Stimulated activated CD8-positive, alpha-beta memory T cell treated with anti-CD3 and anti-CD28 coated beads, Interleukin-12 subunit alpha, Interleukin-12 subunit beta, amount 100 ng/mL, for 24 hours (primary cell): ENCODE measurements around the gene JUP.
"Not testable (repeated sequence)": the region's sequence is repeated elsewhere in the genome, so short reads cannot be mapped to it uniquely, and the experiment has no call there.

Source experiments
- DNase-seq: peaks from one replicate; pipeline ENCODE4 v3.0.0-alpha.2; 2020; ENCODE audit errors: extremely low read depth

JUP gene

DNA sequence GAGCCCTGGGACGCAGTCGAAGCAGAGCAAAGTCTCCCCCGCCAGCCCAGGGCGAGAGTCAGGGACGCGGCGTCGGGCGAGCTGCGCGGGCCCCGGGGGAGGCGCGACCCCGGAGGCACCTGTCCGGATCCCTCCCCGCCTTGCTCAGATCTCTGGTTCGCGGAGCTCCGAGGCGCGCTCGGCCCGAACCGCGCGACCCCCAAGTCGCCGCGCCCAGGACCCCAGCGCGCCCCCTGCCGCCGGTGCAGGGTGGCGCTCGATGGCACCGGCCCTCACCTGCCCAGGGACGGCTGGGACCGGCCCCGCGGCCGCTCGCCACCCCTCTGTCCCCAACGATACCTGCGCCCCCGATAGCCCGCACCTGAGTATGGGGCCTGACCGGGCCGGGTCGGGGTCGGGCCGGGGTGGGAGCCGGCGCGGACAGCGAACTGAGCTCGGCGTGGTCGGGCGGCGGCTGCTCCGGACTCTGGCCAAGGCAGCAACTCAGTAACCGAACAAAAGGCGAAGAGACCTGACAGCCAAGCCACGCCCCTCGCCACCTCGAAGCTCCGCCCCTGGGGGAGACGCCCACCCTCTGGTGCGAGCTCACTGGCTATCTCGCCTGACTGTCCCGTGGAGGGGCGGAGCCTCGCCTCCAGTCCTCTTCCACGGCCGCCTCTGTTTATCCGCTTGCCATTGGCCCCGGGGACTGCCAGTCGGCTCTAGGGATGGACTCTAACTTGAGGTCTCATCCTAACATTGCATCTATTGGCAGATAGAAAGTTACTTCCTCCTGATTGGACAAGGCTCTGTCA lies at the start of gene JUP:
TSS of gene JUP (minus strand) at position 485 of the 794 bp plus-strand sequence. CDS start 14,857 bp downstream, outside the sequence.
- DNase-seq: peak; percentile 63

DNA sequence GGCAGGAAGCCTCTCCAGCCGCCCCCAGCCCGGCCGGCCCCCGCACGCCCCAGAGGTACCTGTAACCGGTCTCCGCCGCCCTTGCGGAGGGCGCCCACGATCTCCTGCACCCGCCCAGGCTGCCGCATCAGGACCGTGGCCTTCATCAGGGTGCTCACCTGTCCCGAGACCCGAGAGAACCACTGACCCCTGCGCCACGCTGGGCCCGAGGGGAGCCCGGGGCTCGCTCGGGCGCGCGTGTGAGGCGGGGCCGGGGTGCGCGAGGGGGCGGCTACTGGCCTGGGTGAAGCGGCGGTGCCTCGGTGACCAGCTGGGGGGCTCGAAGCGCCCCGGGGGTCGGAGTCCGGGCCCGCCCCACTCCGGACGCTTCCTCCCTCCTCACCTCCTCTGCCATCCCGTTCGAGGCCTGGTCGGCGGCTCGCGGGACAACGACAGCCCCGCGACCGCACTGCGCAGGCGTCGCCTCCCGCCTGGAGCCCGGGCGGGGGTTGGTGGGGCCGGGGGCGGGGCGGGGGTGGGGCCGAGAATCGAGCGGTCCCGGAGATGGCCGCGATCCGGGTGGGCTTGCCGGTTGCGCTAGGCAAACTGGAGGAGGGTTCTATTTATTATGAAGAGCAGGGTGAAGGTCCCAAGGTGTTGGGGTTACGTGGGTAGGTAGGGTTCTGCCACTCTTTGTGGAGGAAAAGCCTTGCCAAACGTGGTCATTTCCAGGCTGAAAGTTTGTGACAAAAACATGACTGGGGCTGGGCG lies 49.5 kb upstream of the JUP start, which contains the start of gene NT5C3B:
TSS of gene NT5C3B (minus strand) at position 433 of the 750 bp plus-strand sequence. CDS start at position 394, 39 bp downstream.
- peak; percentile 21 for DNase-seq

DNA sequence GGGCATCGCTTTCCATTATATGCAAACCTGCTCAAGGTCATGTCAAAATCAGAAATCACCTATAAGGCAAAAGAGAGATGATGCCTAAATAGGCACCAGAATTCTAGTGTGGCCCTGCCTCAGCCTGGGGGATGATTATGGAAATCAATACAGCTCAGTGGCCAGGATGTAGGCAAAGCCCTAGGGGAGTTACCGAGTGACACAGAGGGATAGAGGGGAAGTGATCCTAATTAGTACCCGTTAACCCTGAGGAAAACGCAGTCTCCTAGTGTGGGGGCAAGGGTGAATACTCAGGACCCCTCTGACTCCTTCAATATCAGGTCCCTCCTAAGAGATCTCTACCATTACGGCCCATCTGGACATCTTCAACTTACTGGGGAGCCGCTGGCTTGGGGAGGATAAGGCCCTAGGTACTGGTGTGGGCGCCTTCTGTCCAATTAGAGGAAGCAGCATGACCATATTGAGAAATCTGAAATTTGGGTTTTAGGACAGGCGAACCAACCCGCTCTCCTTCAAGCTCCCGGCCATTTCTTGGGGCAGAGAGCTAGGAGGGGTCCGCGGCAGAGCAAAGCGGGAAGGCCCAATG lies 48.8 kb upstream of the JUP start:
- no peak for DNase-seq

DNA sequence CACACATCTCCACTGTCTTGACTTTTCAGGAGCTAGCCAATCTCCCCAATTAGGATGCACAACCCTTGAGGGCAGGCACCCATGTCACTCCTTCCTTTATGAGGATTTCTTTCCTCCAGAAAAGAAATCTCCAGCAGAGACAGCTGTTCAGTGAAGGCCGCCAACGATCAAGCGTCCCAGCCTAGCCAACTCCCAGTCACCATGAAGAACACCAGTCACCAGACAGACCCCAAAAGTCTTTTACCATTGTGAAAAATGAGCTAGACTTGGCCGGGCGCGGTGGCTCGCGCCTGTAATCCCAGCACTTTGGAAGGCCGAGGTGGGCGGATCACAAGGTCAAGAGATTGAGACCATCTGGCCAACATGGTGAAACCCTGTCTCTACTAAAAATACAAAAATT lies 43.5 kb upstream of the JUP start:
- DNase-seq: not testable (repeated sequence)

DNA sequence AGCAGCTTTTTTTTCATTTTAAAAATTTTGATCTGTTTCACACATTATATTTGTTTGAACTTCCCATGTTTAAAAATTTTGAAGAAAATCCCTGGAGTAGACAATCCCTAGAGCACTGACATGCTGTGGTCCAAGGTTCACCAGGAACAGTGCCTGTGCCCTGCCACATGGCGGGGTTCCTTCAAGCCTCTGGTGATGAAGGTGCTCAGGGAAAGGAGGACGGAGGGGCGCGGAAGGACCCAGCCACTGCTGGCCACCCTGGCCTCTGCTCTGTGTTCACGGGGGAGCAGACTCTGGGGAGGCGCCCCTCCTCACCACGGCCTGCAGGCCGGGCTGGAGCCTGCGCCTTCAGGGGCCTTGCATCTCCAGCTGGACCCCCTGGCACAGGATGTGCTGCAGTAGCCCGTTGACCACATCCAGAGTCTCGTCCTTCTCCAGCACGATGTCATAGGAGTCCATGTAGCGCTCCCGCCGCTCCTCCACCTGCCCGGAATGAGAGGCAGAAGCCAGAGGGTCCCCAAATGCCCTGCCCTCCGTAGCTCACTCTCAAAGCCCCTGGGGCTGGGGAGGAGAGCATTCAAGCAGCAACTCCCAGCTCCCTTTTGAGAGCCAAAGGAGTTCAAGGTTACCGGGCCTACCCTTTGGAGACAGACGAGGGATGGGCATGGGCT lies 38.8 kb upstream of the JUP start:
- DNase-seq: no peak

DNA sequence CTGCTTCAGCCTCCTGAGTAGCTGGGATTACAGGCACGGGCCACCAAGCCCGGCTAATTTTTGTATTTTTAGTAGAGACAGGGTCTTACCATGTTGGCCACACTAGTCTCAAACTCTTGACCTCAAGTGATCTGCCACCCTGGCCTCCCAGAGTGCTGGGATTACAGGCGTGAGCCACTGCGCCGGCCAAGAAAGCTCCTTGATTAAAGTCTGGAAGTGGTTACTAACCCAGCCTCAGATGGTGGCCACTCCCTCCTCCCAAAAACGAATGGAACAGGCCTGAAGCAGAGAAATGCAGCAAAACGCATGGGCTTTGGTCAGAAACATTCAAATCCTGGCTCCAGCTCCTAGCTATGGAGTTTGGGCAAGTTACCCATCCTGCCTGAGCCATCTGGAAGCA lies 37.6 kb upstream of the JUP start:
- no peak for DNase-seq

DNA sequence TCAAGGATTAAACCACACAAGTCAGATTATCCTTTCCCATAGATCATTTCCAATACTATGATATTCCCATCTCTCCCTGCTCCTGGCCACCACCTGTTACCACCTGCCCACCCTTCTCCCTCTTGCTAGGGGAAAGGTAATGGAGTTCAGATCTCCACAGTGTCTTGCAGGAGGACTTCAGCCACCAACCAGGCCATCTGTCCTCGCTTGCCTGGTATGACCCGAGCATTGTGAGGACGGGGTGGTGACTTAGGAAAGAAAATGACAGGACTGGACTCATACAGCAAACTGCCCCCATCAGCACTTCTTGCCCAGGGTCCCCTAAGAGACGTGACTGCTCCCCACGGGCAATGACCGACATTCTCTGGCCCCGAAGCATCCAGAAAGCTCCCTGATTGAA lies 37.1 kb upstream of the JUP start:
- no peak for DNase-seq

DNA sequence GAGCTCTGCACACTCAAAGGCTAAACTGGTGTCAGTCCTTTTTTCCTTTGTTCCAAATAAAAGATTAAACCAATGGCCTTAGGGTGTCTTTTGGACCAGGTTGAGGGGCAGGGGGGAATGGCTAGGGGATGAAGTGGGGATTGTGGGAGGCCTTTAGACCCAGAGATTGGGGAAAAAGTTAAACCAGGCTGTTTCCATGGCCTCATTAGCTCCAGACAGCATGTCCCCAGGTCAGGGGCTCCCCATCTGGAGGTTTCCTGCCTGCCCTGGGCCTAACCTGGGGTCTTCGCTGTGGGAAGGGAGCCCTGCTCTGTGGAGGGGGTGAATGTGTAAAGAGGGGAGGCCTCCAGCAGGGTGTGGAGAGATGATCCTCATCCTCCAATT lies 36.6 kb upstream of the JUP start:
- DNase-seq: no peak

DNA sequence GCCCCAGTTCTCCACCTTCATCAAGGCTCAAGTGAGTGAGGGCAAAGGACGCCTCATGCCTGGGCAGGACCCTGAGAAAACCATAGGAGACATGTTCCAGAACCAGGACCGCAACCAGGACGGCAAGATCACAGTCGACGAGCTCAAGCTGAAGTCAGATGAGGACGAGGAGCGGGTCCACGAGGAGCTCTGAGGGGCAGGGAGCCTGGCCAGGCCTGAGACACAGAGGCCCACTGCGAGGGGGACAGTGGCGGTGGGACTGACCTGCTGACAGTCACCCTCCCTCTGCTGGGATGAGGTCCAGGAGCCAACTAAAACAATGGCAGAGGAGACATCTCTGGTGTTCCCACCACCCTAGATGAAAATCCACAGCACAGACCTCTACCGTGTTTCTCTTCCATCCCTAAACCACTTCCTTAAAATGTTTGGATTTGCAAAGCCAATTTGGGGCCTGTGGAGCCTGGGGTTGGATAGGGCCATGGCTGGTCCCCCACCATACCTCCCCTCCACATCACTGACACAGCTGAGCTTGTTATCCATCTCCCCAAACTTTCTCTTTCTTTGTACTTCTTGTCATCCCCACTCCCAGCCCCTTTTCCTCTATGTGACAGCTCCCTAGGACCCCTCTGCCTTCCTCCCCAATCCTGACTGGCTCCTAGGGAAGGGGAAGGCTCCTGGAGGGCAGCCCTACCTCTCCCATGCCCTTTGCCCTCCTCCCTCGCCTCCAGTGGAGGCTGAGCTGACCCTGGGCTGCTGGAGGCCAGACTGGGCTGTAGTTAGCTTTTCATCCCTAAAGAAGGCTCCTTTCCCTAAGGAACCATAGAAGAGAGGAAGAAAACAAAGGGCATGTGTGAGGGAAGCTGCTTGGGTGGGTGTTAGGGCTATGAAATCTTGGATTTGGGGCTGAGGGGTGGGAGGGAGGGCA lies 36.0 kb upstream of the JUP start:
- DNase-seq: no peak

DNA sequence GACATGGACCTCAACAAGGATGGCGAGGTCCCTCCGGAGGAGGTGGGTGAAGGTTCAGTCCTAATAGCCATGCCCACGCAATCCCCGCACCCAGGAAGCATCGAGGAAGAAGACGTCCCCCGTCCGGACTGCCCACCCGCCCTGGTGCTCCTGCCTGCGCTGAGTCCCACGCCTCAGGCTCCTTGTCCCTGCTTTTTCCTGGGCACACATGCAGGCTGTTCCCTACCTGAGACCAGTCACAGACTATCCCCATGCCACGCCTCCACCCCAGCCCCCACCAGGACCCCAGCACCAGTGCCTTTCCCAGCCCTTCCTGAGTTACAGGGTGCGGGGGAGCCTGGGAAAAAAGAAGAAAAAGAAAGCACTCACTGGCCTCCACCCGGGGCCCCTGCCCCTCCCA lies 35.3 kb upstream of the JUP start:
- no peak for DNase-seq

DNA sequence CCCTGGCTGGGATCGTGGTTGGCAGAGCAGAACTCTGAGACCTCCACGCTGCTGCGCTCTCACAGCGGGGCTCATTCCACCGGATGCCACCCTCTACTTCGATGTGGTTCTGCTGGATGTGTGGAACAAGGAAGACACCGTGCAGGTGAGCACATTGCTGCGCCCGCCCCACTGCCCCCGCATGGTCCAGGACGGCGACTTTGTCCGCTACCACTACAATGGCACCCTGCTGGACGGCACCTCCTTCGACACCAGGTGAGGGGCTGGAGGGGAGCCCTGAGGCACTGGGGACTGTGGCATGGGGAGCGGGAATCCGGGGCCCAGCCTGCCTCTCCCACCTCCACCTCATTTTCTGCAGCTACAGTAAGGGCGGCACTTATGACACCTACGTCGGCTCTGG lies 31.5 kb upstream of the JUP start:
- DNase-seq: no peak

DNA sequence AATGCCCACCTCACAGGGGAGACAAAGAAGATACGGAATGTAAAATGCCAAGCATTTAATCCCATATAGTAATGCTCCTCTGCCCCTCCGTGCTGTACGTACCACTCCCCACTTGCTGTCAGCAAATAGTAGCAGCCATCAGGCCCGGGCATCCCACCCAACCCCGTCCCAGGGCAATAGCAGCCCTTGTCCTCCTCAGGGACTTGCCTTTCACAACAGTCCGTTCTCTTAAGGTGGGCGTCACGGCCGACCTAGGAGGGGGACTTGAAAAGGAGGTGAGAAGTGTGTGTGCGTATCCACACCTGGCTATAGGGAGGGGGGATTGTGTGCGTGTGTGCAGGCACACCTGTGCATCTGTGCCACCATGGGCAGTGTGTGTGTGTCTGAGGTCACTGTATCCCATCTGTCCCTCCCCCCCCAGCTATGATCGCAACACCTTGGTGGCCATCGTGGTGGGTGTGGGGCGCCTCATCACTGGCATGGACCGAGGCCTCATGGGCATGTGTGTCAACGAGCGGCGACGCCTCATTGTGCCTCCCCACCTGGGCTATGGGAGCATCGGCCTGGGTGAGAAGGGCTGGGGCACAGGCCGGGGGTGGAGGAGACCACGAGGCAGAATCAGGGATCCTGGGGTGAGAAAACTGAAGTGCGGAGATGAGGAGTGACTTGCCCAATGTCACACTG lies 30.3 kb upstream of the JUP start:
- no peak for DNase-seq

DNA sequence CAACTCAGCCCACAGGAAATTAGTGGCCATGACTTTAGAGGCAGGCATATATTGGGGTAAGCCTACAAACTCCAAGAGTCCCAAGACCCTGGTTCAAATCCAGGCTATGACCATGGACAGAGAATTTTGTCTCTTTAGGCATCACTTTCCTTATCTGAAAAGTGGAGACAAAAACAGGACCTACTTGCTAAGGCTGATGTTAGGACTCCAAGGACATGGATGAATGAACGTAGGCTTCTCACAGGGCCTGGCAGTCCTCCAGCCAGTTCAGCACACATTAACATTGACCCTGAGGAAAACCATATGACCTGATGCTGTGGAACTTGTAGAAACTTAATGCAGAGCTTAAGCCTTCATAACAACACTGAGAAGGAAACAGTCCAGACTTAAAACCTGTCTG lies 27.7 kb upstream of the JUP start:
- DNase-seq: no peak

DNA sequence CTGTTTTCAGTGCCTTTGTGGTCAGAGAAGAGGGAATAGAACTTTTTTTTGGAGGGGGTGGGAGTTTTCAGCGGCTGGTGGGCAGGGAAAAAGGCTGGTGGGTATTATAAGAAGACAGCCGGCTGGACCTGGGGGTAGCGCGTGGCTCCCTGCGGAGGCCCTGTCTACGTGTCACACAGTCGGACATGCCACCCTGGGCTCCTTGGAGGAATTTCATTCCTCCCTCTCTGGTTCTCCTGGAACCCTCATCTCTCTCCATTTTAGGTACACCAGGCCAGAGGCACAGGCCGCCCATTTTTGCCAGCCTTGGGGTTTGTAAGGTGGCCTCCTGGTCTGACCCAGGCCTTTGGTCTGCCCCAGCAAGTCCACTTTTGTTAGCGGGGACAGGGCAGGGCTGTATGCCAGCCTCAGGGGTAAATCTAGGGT lies 27.2 kb upstream of the JUP start:
- no peak for DNase-seq

DNA sequence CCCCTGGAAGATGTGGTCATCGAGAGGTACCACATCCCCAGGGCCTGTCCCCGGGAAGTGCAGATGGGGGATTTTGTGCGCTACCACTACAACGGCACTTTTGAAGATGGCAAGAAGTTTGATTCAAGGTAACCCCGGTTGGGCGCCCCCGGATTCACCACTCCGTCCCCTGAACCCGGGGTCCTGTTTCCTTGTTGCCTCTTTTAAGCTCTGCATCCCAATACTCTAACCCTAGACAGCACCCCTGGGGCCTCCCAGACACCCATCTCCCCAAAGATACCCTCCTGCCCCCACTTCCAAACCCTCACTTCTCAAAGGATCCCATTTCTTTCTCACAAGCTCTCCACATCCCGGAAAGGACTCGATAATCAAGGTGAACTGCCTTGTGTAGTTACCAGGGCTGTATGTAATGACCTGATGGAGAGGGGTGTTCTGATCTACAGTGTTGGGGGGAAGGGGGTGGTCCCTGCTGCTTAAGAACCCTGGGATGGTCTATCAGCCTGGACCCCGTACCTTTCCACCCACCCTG lies 26.7 kb upstream of the JUP start:
- DNase-seq: no peak

DNA sequence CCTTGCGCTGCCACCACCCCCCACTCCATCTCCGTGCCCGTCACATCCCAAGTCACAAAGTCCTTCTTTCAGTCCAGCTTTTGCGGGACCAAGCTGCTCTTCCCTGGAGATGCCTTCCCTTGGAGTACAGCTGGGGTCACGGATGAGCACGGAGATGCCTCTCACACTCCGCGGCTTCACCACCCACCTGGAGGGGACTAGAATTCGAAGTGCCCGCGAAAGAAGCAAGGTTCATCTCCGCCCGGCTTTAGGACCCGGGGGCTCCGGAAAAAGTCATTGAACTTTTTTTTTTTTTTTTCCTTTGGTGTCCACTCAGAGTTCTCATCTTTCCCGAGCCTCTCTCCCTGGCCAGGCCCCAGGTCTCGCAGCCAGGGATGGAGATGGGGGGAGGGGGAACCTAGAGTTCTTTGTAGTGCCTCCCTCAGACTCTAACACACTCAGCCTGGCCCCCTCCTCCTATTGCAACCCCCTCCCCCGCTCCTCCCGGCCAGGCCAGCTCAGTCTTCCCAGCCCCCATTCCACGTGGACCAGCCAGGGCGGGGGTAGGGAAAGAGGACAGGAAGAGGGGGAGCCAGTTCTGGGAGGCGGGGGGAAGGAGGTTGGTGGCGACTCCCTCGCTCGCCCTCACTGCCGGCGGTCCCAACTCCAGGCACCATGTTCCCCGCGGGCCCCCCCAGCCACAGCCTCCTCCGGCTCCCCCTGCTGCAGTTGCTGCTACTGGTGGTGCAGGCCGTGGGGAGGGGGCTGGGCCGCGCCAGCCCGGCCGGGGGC lies 26.1 kb upstream of the JUP start, which contains the start of gene FKBP10:
TSS of gene FKBP10 (plus strand) at position 624 of the 771 bp plus-strand sequence. CDS start at position 655, 31 bp downstream.
- DNase-seq: no peak

DNA sequence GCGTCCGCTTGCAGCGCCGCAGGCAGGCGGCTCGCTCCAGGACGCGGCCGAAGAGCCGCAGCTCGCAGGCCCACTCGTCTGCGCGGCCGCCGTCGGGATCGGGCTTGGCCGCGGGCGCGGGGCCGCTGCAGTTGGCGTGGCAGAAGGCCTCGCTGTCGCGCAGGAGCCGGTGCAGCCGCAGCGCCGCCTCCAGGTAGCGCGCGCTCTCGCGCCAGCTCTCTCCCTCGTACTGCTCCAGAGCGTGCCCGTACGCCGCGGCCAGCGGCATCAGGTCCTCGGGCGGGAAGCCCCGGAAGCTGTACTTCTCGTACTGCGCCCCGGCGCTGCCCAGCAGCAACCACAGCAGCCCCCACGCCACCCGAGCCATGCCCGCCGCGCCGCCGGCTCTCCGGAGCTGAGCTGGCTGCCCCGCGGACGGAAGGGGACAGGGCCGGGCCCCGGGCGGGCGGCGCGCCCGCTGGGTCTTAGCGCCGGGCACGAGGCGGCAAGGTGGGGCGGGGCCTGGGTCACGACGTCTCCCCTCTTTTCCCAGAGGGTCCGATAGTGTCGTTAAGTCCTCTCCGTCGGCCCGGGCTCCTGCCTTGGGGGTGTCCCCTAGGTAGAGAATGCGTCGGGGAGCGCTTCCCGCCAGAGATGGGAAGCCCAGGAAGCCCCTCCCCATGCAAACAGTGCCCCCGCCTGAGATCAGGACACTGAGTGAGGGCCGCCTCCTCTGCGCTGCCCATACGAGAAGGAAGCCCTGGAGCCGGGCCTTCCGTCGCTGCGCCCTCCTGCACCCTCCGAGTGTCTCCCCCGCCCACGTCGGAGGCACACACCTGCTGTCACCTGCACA lies 25.3 kb upstream of the JUP start, which contains the start of gene P3H4:
TSS of gene P3H4 (minus strand) at position 401 of the 832 bp plus-strand sequence. CDS start at position 367, 34 bp downstream.
- DNase-seq: peak; percentile 32
